ENCODE data around the gene CDHR2.

The CDHR2 gene

GRCh38 chr5:176624142-176624541 is 75.0 kb downstream of the CDHR2 start:
- Histone ChIP-seq H3K4me1 (ENCODE audit: control insufficient read depth, insufficient read depth, low read length) (peaks cover 10% of the 10 kb centered on the region; the same call in 1 of the 2 replicates), H3K36me3 (ENCODE audit: control insufficient read depth, insufficient read depth, low read length) (no peaks in the 10 kb centered on the region), H3K4me3 (ENCODE audit: low read depth, low read length) (no peak overlapping the region), H3K27ac (ENCODE audit: low read depth, low read length) (no peak overlapping the region), H3K9me3 (ENCODE audit: control insufficient read depth, insufficient read depth, low read depth, low read length) (no peaks in the 10 kb centered on the region), H3K27me3 (ENCODE audit: control insufficient read depth, insufficient read depth, low read length) (peaks cover 52% of the 10 kb centered on the region), H3K9ac (ENCODE audit: low read length) (no peak overlapping the region)

GRCh38 chr5:176624938-176625337 is 75.8 kb downstream of the CDHR2 start:
- H3K9me3 ChIP-seq (ENCODE audit: control insufficient read depth, insufficient read depth, low read depth, low read length): no peaks in the 10 kb centered on the region
- 0 out of 2 replicates have a peak, but pooled peaks cover 6% of the 10 kb centered on the region for H3K4me1 ChIP-seq (ENCODE audit: control insufficient read depth, insufficient read depth, low read length)
- H3K27me3 ChIP-seq (ENCODE audit: control insufficient read depth, insufficient read depth, low read length): peaks cover 53% of the 10 kb centered on the region
- H3K27ac ChIP-seq (ENCODE audit: low read depth, low read length): no peak overlapping the region
- H3K9ac ChIP-seq (ENCODE audit: low read length): no peak overlapping the region
- no peaks in the 10 kb centered on the region for H3K36me3 ChIP-seq (ENCODE audit: control insufficient read depth, insufficient read depth, low read length)
- H3K4me3 ChIP-seq (ENCODE audit: low read depth, low read length): no peak overlapping the region

- H3K27me3 ChIP-seq (ENCODE audit: control insufficient read depth, insufficient read depth, low read length): peaks cover 52% of the 10 kb centered on the region
- no peaks in the 10 kb centered on the region for H3K36me3 ChIP-seq (ENCODE audit: control insufficient read depth, insufficient read depth, low read length)
- no peaks in the 10 kb centered on the region for H3K9me3 ChIP-seq (ENCODE audit: control insufficient read depth, insufficient read depth, low read depth, low read length)
- H3K9ac ChIP-seq (ENCODE audit: low read length): no peak overlapping the region
- no peak overlapping the region for H3K4me3 ChIP-seq (ENCODE audit: low read depth, low read length)
- 0 out of 2 replicates have a peak, but pooled peaks cover 5% of the 10 kb centered on the region for H3K4me1 ChIP-seq (ENCODE audit: control insufficient read depth, insufficient read depth, low read length)
- no peak overlapping the region for H3K27ac ChIP-seq (ENCODE audit: low read depth, low read length)
Measured at GRCh38 chr5:176625512-176625911, 76.4 kb downstream of the CDHR2 start.

- no peak overlapping the region for H3K4me3 ChIP-seq (ENCODE audit: low read depth, low read length)
- no peaks in the 10 kb centered on the region for H3K36me3 ChIP-seq (ENCODE audit: control insufficient read depth, insufficient read depth, low read length)
- peaks cover 52% of the 10 kb centered on the region for H3K27me3 ChIP-seq (ENCODE audit: control insufficient read depth, insufficient read depth, low read length)
- peaks cover 11% of the 10 kb centered on the region; the same call in 1 of the 2 replicates for H3K4me1 ChIP-seq (ENCODE audit: control insufficient read depth, insufficient read depth, low read length)
- no peak overlapping the region for H3K9ac ChIP-seq (ENCODE audit: low read length)
- no peaks in the 10 kb centered on the region for H3K9me3 ChIP-seq (ENCODE audit: control insufficient read depth, insufficient read depth, low read depth, low read length)
- H3K27ac ChIP-seq (ENCODE audit: low read depth, low read length): no peak overlapping the region
Measured at GRCh38 chr5:176625966-176626875, 77.1 kb downstream of the CDHR2 start.

- H3K27me3 ChIP-seq (ENCODE audit: control insufficient read depth, insufficient read depth, low read length): peaks cover 52% of the 10 kb centered on the region
Measured at GRCh38 chr5:176626876-176627236, 77.7 kb downstream of the CDHR2 start.

GRCh38 chr5:176627582-176627981 is 78.4 kb downstream of the CDHR2 start:
- Histone ChIP-seq H3K27me3 (ENCODE audit: control insufficient read depth, insufficient read depth, low read length) (peaks cover 54% of the 10 kb centered on the region), H3K9me3 (ENCODE audit: control insufficient read depth, insufficient read depth, low read depth, low read length) (no peaks in the 10 kb centered on the region)

More at GRCh38 chr5:176626876-176627236, 77.7 kb downstream of the CDHR2 start:
- no peak overlapping the region for H3K27ac ChIP-seq (ENCODE audit: low read depth, low read length)
- H3K9me3 ChIP-seq (ENCODE audit: control insufficient read depth, insufficient read depth, low read depth, low read length): no peaks in the 10 kb centered on the region
- peaks cover 12% of the 10 kb centered on the region; the same call in 1 of the 2 replicates for H3K4me1 ChIP-seq (ENCODE audit: control insufficient read depth, insufficient read depth, low read length)
- no peak overlapping the region for H3K9ac ChIP-seq (ENCODE audit: low read length)
- no peak overlapping the region for H3K4me3 ChIP-seq (ENCODE audit: low read depth, low read length)
- no peaks in the 10 kb centered on the region for H3K36me3 ChIP-seq (ENCODE audit: control insufficient read depth, insufficient read depth, low read length)

GRCh38 chr5:176628406-176629228 is 79.5 kb downstream of the CDHR2 start:
- Histone ChIP-seq H3K9me3 (ENCODE audit: control insufficient read depth, insufficient read depth, low read depth, low read length) (no peaks in the 10 kb centered on the region), H3K4me3 (ENCODE audit: low read depth, low read length) (peak overlapping the region; percentile 88), H3K9ac (ENCODE audit: low read length) (no peak overlapping the region), H3K36me3 (ENCODE audit: control insufficient read depth, insufficient read depth, low read length) (no peaks in the 10 kb centered on the region), H3K27me3 (ENCODE audit: control insufficient read depth, insufficient read depth, low read length) (peaks cover 61% of the 10 kb centered on the region), H3K4me1 (ENCODE audit: control insufficient read depth, insufficient read depth, low read length) (peaks cover 12% of the 10 kb centered on the region; the same call in 1 of the 2 replicates), H3K27ac (ENCODE audit: low read depth, low read length) (no peak overlapping the region)

More at GRCh38 chr5:176627582-176627981, 78.4 kb downstream of the CDHR2 start:
- Histone ChIP-seq H3K4me1 (ENCODE audit: control insufficient read depth, insufficient read depth, low read length) (peaks cover 12% of the 10 kb centered on the region; the same call in 1 of the 2 replicates), H3K9ac (ENCODE audit: low read length) (no peak overlapping the region), H3K27ac (ENCODE audit: low read depth, low read length) (no peak overlapping the region), H3K4me3 (ENCODE audit: low read depth, low read length) (no peak overlapping the region), H3K36me3 (ENCODE audit: control insufficient read depth, insufficient read depth, low read length) (no peaks in the 10 kb centered on the region)

GRCh38 chr5:176629317-176629852 is 80.2 kb downstream of the CDHR2 start:
- Histone ChIP-seq H3K27me3 (ENCODE audit: control insufficient read depth, insufficient read depth, low read length) (peaks cover 67% of the 10 kb centered on the region), H3K27ac (ENCODE audit: low read depth, low read length) (no peak overlapping the region), H3K9me3 (ENCODE audit: control insufficient read depth, insufficient read depth, low read depth, low read length) (no peaks in the 10 kb centered on the region), H3K36me3 (ENCODE audit: control insufficient read depth, insufficient read depth, low read length) (no peaks in the 10 kb centered on the region), H3K4me1 (ENCODE audit: control insufficient read depth, insufficient read depth, low read length) (peaks cover 19% of the 10 kb centered on the region), H3K4me3 (ENCODE audit: low read depth, low read length) (peak overlapping the region; percentile 88), H3K9ac (ENCODE audit: low read length) (no peak overlapping the region)

- Histone ChIP-seq H3K9ac (ENCODE audit: low read length) (peak within 1 kb of the TSS; percentile 13), H3K4me1 (ENCODE audit: control insufficient read depth, insufficient read depth, low read length) (peaks cover 19% of the 10 kb centered on the region), H3K36me3 (ENCODE audit: control insufficient read depth, insufficient read depth, low read length) (no peaks in the 10 kb centered on the region), H3K4me3 (ENCODE audit: low read depth, low read length) (peak within 1 kb of the TSS; percentile 88), H3K9me3 (ENCODE audit: control insufficient read depth, insufficient read depth, low read depth, low read length) (no peaks in the 10 kb centered on the region), H3K27ac (ENCODE audit: low read depth, low read length) (no peak within 1 kb of the TSS), H3K27me3 (ENCODE audit: control insufficient read depth, insufficient read depth, low read length) (peaks cover 67% of the 10 kb centered on the region)
Measured at GRCh38 chr5:176629853-176630680, 80.9 kb downstream of the CDHR2 start, which contains the start of the genes EIF4E1B and SNCB. Gene EIF4E1B (plus strand): TSS chr5:176630675. CDS start chr5:176642788, 12,113 bp downstream. Gene SNCB (minus strand): TSS chr5:176630534. CDS start chr5:176629654, 880 bp downstream.

GRCh38 chr5:176630681-176631222 is 81.6 kb downstream of the CDHR2 start:
- H3K9ac ChIP-seq (ENCODE audit: low read length): no peak overlapping the region
- peaks cover 19% of the 10 kb centered on the region for H3K4me1 ChIP-seq (ENCODE audit: control insufficient read depth, insufficient read depth, low read length)
- no peaks in the 10 kb centered on the region for H3K36me3 ChIP-seq (ENCODE audit: control insufficient read depth, insufficient read depth, low read length)
- no peaks in the 10 kb centered on the region for H3K9me3 ChIP-seq (ENCODE audit: control insufficient read depth, insufficient read depth, low read depth, low read length)
- H3K27me3 ChIP-seq (ENCODE audit: control insufficient read depth, insufficient read depth, low read length): peaks cover 67% of the 10 kb centered on the region
- H3K27ac ChIP-seq (ENCODE audit: low read depth, low read length): no peak overlapping the region
- peak overlapping the region; percentile 88 for H3K4me3 ChIP-seq (ENCODE audit: low read depth, low read length)

All from HUES6 (cell line).